Stomach smooth muscle (tissue), 2 donors: ENCODE results near the gene RABL2A.
"Not testable (repeated sequence)": the region's sequence is repeated elsewhere in the genome, so short reads cannot be mapped to it uniquely, and the experiment has no call there.

Experiments
- H3K27ac ChIP-seq: one replicate; pipeline ENCODE4 v1.7.0; 2013; ENCODE audit warnings: mild to moderate bottlenecking, low read length, inconsistent platforms
- H3K27me3 ChIP-seq, 2 donors: one replicate each; pipeline ENCODE4 v1.7.0; 2013; ENCODE audit warnings: low read length in 2 of 2; ENCODE audit not compliant: insufficient read depth in 2 of 2, control insufficient read depth in 1 of 2
- H3K36me3 ChIP-seq, 2 donors: one replicate each; pipeline ENCODE4 v1.7.0; 2013; ENCODE audit warnings: low read length in 2 of 2; ENCODE audit not compliant: control insufficient read depth in 2 of 2, insufficient read depth in 2 of 2
- H3K4me1 ChIP-seq: one replicate; pipeline ENCODE4 v1.7.0; 2013; ENCODE audit warnings: low read length; ENCODE audit not compliant: control insufficient read depth, insufficient read depth
- H3K4me3 ChIP-seq, 2 donors: one replicate each; pipeline ENCODE4 v1.7.0; 2013; ENCODE audit warnings: low read length in 2 of 2
- H3K9ac ChIP-seq, 2 donors: one replicate each; pipeline ENCODE4 v1.7.0; 2013; ENCODE audit warnings: low read length in 2 of 2, mild to moderate bottlenecking in 1 of 2
- H3K9me3 ChIP-seq, 2 donors: one replicate each; pipeline ENCODE4 v1.7.0; 2013; ENCODE audit warnings: low read length in 2 of 2; ENCODE audit not compliant: control insufficient read depth in 2 of 2
- donor health status: healthy.
- donor health status: Pancreatic carcinoma.

RABL2A gene

GRCh38 chr2:113626616-113627330 is at the start of gene RABL2A:
Gene RABL2A, plus strand, starts transcription at chr2:113627266. Its CDS starts 1,341 bp downstream, at chr2:113628607.
- H3K27ac ChIP-seq, H3K36me3 ChIP-seq, H3K4me1 ChIP-seq, H3K27me3 ChIP-seq, H3K9me3 ChIP-seq: not testable (repeated sequence)
- H3K4me3 ChIP-seq: peak within 1 kb of the TSS; percentile 63 to 70
- peak within 1 kb of the TSS; percentile 33 to 36 for H3K9ac ChIP-seq

DNA sequence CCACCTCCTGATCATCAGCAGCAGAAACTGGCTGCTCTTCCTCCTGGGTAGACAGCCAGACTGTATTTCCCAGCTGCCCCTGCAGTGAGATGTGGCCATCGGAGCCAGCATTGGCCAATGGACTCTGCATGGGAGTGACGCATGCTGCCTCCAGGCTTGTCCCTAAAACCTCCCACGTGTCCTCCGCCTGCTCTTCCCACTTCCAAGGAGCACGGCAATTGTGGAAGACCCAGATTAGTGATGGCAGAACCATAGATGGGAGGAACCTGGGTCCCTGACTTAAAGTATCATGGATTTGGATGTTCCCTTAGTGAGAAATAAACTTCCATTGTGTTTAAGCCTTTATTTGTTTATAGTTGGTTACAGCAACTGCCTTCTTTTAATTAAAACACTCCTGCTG is 48.6 kb upstream of the RABL2A start:
- not testable (repeated sequence) for H3K27me3 ChIP-seq, H3K27ac ChIP-seq, H3K4me1 ChIP-seq, H3K36me3 ChIP-seq, H3K9ac ChIP-seq, H3K4me3 ChIP-seq, H3K9me3 ChIP-seq

GRCh38 chr2:113582473-113582872 is 44.6 kb upstream of the RABL2A start:
- H3K27ac ChIP-seq, H3K9me3 ChIP-seq, H3K9ac ChIP-seq, H3K4me3 ChIP-seq, H3K36me3 ChIP-seq, H3K4me1 ChIP-seq, H3K27me3 ChIP-seq: not testable (repeated sequence)

GRCh38 chr2:113583521-113584225 is 43.4 kb upstream of the RABL2A start:
- not testable (repeated sequence) for H3K4me1 ChIP-seq, H3K36me3 ChIP-seq, H3K9me3 ChIP-seq, H3K27ac ChIP-seq, H3K27me3 ChIP-seq
- peak overlapping the region; percentile 71 to 73 for H3K4me3 ChIP-seq
- H3K9ac ChIP-seq: peak overlapping the region; percentile 51 to 55

DNA sequence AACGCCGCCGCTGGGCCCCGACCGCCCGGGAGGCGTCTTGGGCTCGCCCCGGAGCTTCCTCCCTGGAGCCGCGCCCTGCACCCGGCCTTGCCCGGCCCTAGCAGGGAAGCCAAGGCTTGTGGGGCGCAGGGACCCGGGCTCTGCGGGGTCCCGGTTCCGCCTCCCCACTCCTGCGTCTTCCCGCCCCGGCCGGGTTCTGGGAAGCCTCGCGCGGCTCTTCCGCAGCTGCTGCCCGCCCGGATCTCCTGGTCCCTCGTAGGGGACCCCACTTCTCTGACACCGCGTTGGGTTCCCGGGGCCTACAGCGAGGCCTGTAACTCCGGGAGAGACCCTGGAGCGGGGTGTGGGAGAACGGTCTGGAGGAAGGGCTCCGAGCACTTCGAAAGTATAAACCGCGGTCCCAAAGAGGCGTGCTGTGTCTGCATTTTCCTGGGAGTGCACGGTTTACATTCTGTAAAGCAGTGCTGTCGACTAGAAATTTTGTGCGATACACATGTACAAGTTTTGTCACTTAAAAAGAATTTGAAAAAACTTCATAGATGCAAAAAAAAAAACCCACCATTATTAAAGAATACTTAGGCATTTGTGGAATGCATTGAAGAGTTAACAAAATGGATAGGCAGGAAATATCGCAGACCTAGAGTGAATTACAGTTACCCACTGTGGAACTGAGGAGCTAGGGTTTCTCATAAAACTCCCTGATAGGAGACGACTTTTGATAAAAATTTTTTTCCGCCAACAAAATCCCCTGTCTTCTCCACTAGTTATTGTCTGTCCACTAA is 42.6 kb upstream of the RABL2A start:
- not testable (repeated sequence) for H3K27ac ChIP-seq, H3K4me1 ChIP-seq, H3K9me3 ChIP-seq

DNA sequence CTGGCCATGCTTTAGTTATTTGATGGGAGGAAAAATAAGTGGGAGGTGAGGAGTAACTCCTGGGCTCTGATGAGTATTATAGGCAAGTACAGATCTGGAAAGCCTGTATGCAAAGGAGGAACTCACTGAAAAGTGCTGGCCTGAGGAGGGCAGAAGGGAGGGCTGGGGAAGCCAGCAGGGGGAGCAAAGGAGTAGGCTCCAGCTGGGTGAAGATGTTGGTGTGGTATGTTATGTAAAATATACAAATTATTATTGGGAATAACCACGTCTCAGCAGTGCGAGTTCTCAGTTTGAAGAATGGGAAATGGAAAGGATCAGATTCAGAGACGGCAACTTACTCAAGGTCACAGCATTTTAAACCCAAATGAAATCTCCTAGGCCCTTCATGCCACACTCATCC is 39.9 kb upstream of the RABL2A start:
- not testable (repeated sequence) for H3K36me3 ChIP-seq, H3K9ac ChIP-seq, H3K9me3 ChIP-seq, H3K27me3 ChIP-seq, H3K4me1 ChIP-seq, H3K27ac ChIP-seq, H3K4me3 ChIP-seq

More for the DNA sequence above, 42.6 kb upstream of the RABL2A start:
- H3K36me3 ChIP-seq, H3K27me3 ChIP-seq: not testable (repeated sequence)
- peak overlapping the region; percentile 0 to 59 for H3K9ac ChIP-seq
- peak overlapping the region; percentile 67 to 70 for H3K4me3 ChIP-seq

- not testable (repeated sequence) for H3K36me3 ChIP-seq, H3K9me3 ChIP-seq, H3K9ac ChIP-seq, H3K27ac ChIP-seq, H3K27me3 ChIP-seq, H3K4me3 ChIP-seq, H3K4me1 ChIP-seq
These were observed 37.5 kb upstream of the RABL2A start for GRCh38 chr2:113589591-113589990.

DNA sequence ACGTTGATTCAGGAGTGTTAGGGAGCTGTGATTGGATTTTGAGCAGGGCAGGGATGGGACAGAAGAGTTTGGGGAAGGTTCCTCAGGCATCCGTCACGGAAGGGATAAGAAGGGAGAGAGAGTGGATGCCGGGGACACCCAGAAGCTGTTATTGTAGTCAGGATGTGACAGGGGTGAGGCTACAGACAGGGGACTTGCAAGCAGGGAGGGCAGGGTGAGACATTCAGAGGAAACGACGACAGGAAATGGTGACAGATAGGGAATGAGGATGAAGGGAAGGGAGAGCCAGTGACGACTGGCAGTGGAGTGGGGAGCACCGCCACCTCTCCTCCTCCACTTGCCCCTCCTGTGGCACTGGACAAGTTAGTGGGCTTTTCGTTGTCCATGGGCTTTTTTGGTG is 35.1 kb upstream of the RABL2A start:
- H3K36me3 ChIP-seq, H3K27ac ChIP-seq, H3K4me1 ChIP-seq, H3K27me3 ChIP-seq, H3K9ac ChIP-seq, H3K4me3 ChIP-seq, H3K9me3 ChIP-seq: not testable (repeated sequence)

- H3K36me3 ChIP-seq, H3K4me3 ChIP-seq, H3K9ac ChIP-seq, H3K27me3 ChIP-seq, H3K27ac ChIP-seq, H3K4me1 ChIP-seq, H3K9me3 ChIP-seq: not testable (repeated sequence)
These were observed 33.8 kb upstream of the RABL2A start for GRCh38 chr2:113593280-113593679.

- H3K4me3 ChIP-seq, H3K27ac ChIP-seq, H3K4me1 ChIP-seq, H3K9ac ChIP-seq, H3K27me3 ChIP-seq, H3K9me3 ChIP-seq, H3K36me3 ChIP-seq: not testable (repeated sequence)
These were observed 31.3 kb upstream of the RABL2A start for GRCh38 chr2:113595725-113596124.

DNA sequence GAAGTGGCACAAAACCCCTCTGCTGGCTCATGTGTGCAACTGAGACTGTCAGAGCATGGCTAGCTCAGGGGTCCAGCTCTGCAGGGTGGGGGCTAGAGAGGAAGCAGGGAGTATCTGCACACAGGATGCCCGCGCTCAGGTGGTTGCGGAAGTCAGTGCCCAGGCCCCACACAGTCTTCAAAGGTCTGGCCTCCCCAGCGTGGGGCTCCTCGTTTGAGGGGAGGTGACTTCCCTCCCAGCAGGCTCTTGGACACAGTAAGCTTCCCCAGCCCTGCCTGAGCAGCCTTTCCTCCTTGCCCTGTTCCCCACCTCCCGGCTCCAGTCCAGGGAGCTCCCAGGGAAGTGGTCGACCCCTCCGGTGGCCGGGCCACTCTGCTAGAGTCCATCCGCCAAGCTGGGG is 29.9 kb upstream of the RABL2A start:
- not testable (repeated sequence) for H3K36me3 ChIP-seq, H3K4me1 ChIP-seq, H3K27me3 ChIP-seq, H3K9ac ChIP-seq, H3K4me3 ChIP-seq, H3K27ac ChIP-seq, H3K9me3 ChIP-seq
